GM12878 (cell line): ENCODE measurements around the gene UBE2G2. TPM values are rescaled to one million over a fixed set of nuclear protein-coding genes. Genes with fewer than 3 reads are reported as not detected.

ENCODE experiments used
- ATAC-seq: fragments of 200-7000 bp; cut with Tn5 transposase; 3 replicates; pipeline ENCODE4 v1.9.1; 2020; ENCODE audit warnings: mild to moderate bottlenecking, moderate library complexity
- BruUV-seq: library from RNA; stranded (reverse); fragments of 400-500 nt; replicated peaks from 2 replicates; lab custom pipeline; 2021; lab: Mats Ljungman, UMichigan
- CTCF ChIA-PET: fragments of 300-600 bp; sonication (Branson Sonifier 250); formaldehyde crosslinking; extraction: SDS; loops from one replicate; lab custom pipeline; 2021; ENCODE audit warnings: inconsistent platforms; lab: Yijun Ruan, JAX
- POLR2A ChIA-PET: fragments of 350-600 bp; formaldehyde crosslinking; extraction: SDS; loops from one replicate; lab custom pipeline; 2021; ENCODE audit warnings: inconsistent platforms; lab: Charles Lee
- RAD21 ChIA-PET: fragments of 300-600 bp; sonication (Branson Sonifier 250); formaldehyde crosslinking; loops from one replicate; lab custom pipeline; 2023; ENCODE audit warnings: antibody characterized with exemption; ENCODE audit not compliant: unreplicated experiment; lab: Charles Lee
- SMC1A ChIA-PET: fragments of 300-600 bp; sonication (Branson Sonifier 250); formaldehyde crosslinking; loops from one replicate; lab custom pipeline; 2023; ENCODE audit not compliant: unreplicated experiment, uncharacterized antibody; lab: Charles Lee
- DNase-seq: peaks from one replicate; pipeline ENCODE4 v3.0.0-alpha.2; 2011; ENCODE audit warnings: low read depth, low spot score
- FAIRE-seq: peaks from 3 replicates; lab custom pipeline; 2011; peaks lifted over from hg19 to GRCh38; lab: Jason Lieb, UNC
- H2AFZ ChIP-seq: 2 replicates; pipeline ENCODE4 v1.6.0; 2011; ENCODE audit warnings: low read depth, low read length, control low read depth; ENCODE audit not compliant: control insufficient read depth
- H3K27ac ChIP-seq: 2 replicates; pipeline ENCODE4 v1.5.1; 2011; ENCODE audit warnings: control low read depth; ENCODE audit not compliant: control insufficient read depth, insufficient read depth
- H3K27me3 ChIP-seq, 2 experiments: replicated peaks in 1 of 2; 2 replicates each; pipeline versions ENCODE4 v1.6.0 to v1.6.1; 2011; ENCODE audit warnings: low read length in 1 of 2; ENCODE audit not compliant: control insufficient read depth in 2 of 2, insufficient read depth in 2 of 2
- H3K36me3 ChIP-seq, 2 experiments: 2 replicates each; pipeline ENCODE4 v1.5.1; 2011; ENCODE audit warnings: low read length in 1 of 2; ENCODE audit not compliant: control insufficient read depth in 2 of 2, insufficient read depth in 2 of 2
- H3K4me1 ChIP-seq: 2 replicates; pipeline ENCODE4 v1.6.1; 2011; ENCODE audit warnings: mild to moderate bottlenecking, low read length, moderate library complexity, mixed read lengths; ENCODE audit not compliant: control insufficient read depth, insufficient read depth
- H3K4me2 ChIP-seq: 2 replicates; pipeline ENCODE4 v1.6.0; 2011; ENCODE audit warnings: control low read depth; ENCODE audit not compliant: control insufficient read depth, insufficient read depth
- H3K4me3 ChIP-seq: fragments of 200-600 bp; sonication (generic); 2 replicates; pipeline ENCODE4 v1.5.1; 2016
- H3K79me2 ChIP-seq: 2 replicates; pipeline ENCODE4 v1.6.0; 2011; ENCODE audit warnings: low read length; ENCODE audit not compliant: control insufficient read depth, insufficient read depth
- H3K9ac ChIP-seq: 2 replicates; pipeline ENCODE4 v1.8.0; 2011; ENCODE audit warnings: low read length, control low read depth, mixed read lengths; ENCODE audit not compliant: control insufficient read depth, insufficient read depth
- H3K9me3 ChIP-seq: replicated peaks from 3 replicates; pipeline ENCODE4 v1.5.1; 2011; ENCODE audit warnings: mild to moderate bottlenecking, low read length; ENCODE audit not compliant: control insufficient read depth, insufficient read depth
- H4K20me1 ChIP-seq: 2 replicates; pipeline ENCODE4 v1.6.0; 2011; ENCODE audit not compliant: control insufficient read depth, insufficient read depth
- GABPA ChIP-seq: IDR thresholded peaks from 2 replicates; pipeline ENCODE4 v1.6.1; 2014; ENCODE audit warnings: antibody characterized with exemption, low read depth, mild to moderate bottlenecking, inconsistent platforms
- JUNB ChIP-seq: IDR thresholded peaks from 2 replicates; pipeline ENCODE4 v1.6.1; 2016; ENCODE audit warnings: antibody characterized with exemption, mild to moderate bottlenecking
- MEF2B ChIP-seq: fragments of 450-650 bp; IDR thresholded peaks from 2 replicates; pipeline ENCODE4 v1.6.1; 2018; ENCODE audit warnings: mild to moderate bottlenecking, moderate library complexity; ENCODE audit not compliant: partially characterized antibody, poor library complexity, severe bottlenecking
- NR2C1 ChIP-seq: fragments of 450-650 bp; IDR thresholded peaks from 2 replicates; pipeline ENCODE4 v1.6.1; 2017; ENCODE audit warnings: antibody characterized with exemption, mild to moderate bottlenecking, moderate library complexity
- PAX5 ChIP-seq: IDR thresholded peaks from 2 replicates; pipeline ENCODE4 v1.6.1; 2011; ENCODE audit warnings: low read depth, low read length, borderline replicate concordance
- SMAD5 ChIP-seq: IDR thresholded peaks from 2 replicates; pipeline ENCODE4 v1.6.1; 2016; ENCODE audit warnings: antibody characterized with exemption, low read depth
- TBL1XR1 ChIP-seq: IDR thresholded peaks from 2 replicates; pipeline ENCODE4 v1.6.1; 2012; ENCODE audit warnings: low read depth, low read length, improper control_type of control experiment
- USF2 ChIP-seq: IDR thresholded peaks from 2 replicates; pipeline ENCODE4 v1.6.1; 2011; ENCODE audit warnings: low read depth, low read length, improper control_type of control experiment, borderline replicate concordance
- WGBS: methylation state at CpG from one replicate; pipeline ENCODE4 v1.1.6; 2016; ENCODE audit warnings: low lambda C conversion rate; ENCODE audit not compliant: insufficient replicate concordance, insufficient coverage; ENCODE audit errors: missing lambda C conversion rate; 5-methylcytosine and 5-hydroxymethylcytosine counted together
- in situ Hi-C: fragments of 300-500 bp; cut with MboI; formaldehyde crosslinking; loops from 9 replicates; pipeline ENCODE4 v1.14.3; 2018; ENCODE audit warnings: mixed read lengths
- intact Hi-C: fragments of 100-400 bp; cut with micrococcal nuclease; formaldehyde crosslinking; loops from one replicate; pipeline ENCODE4 v1.14.2; 2022; ENCODE audit not compliant: unreplicated experiment
- polyA plus RNA-seq, 11 experiments: library from polyadenylated mRNA; depleted of rRNA in 4 of 11; unstranded in 6 of 11; stranded (reverse) in 5 of 11; fragments of >200 nt; fragmentation: Nextera tagmentation in 4 of 11; fragmentation: Illumina TruSeq in 1 of 11; extraction: Ambion mirVana in 4 of 11; extraction: Trizol in 1 of 11; gene quantifications; 1 replicate in 1 of 11; 2 replicates in 10 of 11; pipeline versions ENCODE4 v1.2.1 to v1.2.3, GENCODE V29; 2011 to 2016; ENCODE audit warnings: inconsistent platforms in 2 of 11, missing spikeins in 2 of 11, low read depth in 1 of 11
- total RNA-seq, 4 experiments: library from RNA; depleted of rRNA in 3 of 4; stranded (reverse); fragments of >200 nt in 3 of 4; fragmentation: Illumina TruSeq in 1 of 4; extraction: Trizol in 1 of 4; gene quantifications; 2 replicates each; pipeline versions ENCODE4 v1.2.1 to v1.2.3, GENCODE V29; 2013 to 2021
- TF ChIP-seq, protein P1 (sequence below): fragments of 450-650 bp; IDR thresholded peaks from 2 replicates; pipeline ENCODE4 v1.6.1; 2016; ENCODE audit warnings: mild to moderate bottlenecking, moderate library complexity, borderline replicate concordance
- TF ChIP-seq, protein P2 (sequence below): IDR thresholded peaks from 2 replicates; pipeline ENCODE4 v1.6.1; 2011; ENCODE audit warnings: low read depth, mild to moderate bottlenecking, low read length, moderate library complexity, borderline replicate concordance; ENCODE audit errors: extremely low read depth

UBE2G2 gene
- total and polyA plus RNA-seq, 10 of the 15 experiments (the other 5 are each of a cell fraction or from before 2014, with no cell fraction given): 27.0 to 139 (median 75.9) TPM

DNA sequence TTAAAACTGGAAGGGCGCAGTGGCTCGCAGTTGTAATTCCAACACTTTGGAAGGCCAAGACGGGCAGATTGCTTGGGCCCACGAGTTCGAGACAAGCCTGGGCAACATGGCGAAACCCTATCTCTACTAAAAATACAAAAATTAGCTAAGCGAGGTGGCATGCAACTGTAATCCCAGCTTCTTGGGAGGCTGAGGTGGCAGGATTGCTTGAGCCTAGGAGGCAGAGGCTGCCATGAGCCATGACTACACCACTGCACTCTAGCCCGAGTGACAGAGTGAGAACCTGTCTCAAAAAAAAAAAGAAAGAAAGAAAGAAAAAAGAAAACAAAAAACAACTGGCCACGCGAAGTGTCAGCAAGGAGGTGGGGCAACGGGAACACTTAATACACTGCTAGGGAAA is 6.3 kb downstream of the UBE2G2 start (continued):
- TF ChIP-seq, protein P1, sequence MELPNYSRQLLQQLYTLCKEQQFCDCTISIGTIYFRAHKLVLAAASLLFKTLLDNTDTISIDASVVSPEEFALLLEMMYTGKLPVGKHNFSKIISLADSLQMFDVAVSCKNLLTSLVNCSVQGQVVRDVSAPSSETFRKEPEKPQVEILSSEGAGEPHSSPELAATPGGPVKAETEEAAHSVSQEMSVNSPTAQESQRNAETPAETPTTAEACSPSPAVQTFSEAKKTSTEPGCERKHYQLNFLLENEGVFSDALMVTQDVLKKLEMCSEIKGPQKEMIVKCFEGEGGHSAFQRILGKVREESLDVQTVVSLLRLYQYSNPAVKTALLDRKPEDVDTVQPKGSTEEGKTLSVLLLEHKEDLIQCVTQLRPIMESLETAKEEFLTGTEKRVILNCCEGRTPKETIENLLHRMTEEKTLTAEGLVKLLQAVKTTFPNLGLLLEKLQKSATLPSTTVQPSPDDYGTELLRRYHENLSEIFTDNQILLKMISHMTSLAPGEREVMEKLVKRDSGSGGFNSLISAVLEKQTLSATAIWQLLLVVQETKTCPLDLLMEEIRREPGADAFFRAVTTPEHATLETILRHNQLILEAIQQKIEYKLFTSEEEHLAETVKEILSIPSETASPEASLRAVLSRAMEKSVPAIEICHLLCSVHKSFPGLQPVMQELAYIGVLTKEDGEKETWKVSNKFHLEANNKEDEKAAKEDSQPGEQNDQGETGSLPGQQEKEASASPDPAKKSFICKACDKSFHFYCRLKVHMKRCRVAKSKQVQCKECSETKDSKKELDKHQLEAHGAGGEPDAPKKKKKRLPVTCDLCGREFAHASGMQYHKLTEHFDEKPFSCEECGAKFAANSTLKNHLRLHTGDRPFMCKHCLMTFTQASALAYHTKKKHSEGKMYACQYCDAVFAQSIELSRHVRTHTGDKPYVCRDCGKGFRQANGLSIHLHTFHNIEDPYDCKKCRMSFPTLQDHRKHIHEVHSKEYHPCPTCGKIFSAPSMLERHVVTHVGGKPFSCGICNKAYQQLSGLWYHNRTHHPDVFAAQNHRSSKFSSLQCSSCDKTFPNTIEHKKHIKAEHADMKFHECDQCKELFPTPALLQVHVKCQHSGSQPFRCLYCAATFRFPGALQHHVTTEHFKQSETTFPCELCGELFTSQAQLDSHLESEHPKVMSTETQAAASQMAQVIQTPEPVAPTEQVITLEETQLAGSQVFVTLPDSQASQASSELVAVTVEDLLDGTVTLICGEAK: no peak
- TF ChIP-seq SMAD5: no peak

GRCh38 chr21:44793592-44794374 is 7.8 kb downstream of the UBE2G2 start:
- SMC1A ChIA-PET: interaction anchor here (0.8 to 1.6 kb wide), 18 partner anchors 10 to 314 kb away, joined by 3 to 14 read pairs (median 4); partner anchors contain the start of gene PTTG1IP
- Histone ChIP-seq H3K27me3 (no peaks in the 10 kb centered on the region), H2AFZ (no peak overlapping the region), H3K36me3 (peaks cover 5 to 8% of the 10 kb centered on the region in 2 experiments; a peak in 3 of 4 replicates), H4K20me1 (no peaks in the 10 kb centered on the region), H3K4me1 (peaks cover 19% of the 10 kb centered on the region), H3K27ac (no peak overlapping the region), H3K4me3 (no peak overlapping the region), H3K9me3 (no peaks in the 10 kb centered on the region), H3K9ac (no peak overlapping the region), H3K4me2 (peak overlapping the region; percentile 41; the same call in 1 of the 2 replicates), H3K79me2 (peaks cover 56% of the 10 kb centered on the region)
- POLR2A ChIA-PET: interaction anchor here (0.6 to 1.4 kb wide), 3 partner anchors 81 to 133 kb away, joined by 4 to 6 read pairs (median 4); no protein-coding TSS in a partner anchor
- WGBS: 17% methylated on average over 4 of the region's 4 CpGs
- FAIRE-seq: no peak
- intact Hi-C loops: loop anchor here (1.0 kb wide), 1 partner anchor 283 kb away; no protein-coding TSS in a partner anchor
- CTCF ChIA-PET: interaction anchor here (0.7 to 3.2 kb wide), 46 partner anchors 8 to 780 kb away, joined by 3 to 37 read pairs (median 4); partner anchors contain the start of genes CFAP410, PTTG1IP, TSPEAR and UBE2G2
- in situ Hi-C loops: loop anchor here (5.0 kb wide), 1 partner anchor 286 kb away; no protein-coding TSS in a partner anchor
- peak; percentile 12 for ATAC-seq
- no peak for DNase-seq
- RAD21 ChIA-PET: interaction anchor here (0.6 to 2.7 kb wide), 21 partner anchors 8 to 780 kb away, joined by 3 to 17 read pairs (median 4); partner anchors contain the start of genes SUMO3 and UBE2G2
- BruUV-seq: no TSS peak
- TF ChIP-seq PAX5: no peak
- TF ChIP-seq GABPA: no peak
- TF ChIP-seq, protein P1: no peak
- TF ChIP-seq, protein P2, sequence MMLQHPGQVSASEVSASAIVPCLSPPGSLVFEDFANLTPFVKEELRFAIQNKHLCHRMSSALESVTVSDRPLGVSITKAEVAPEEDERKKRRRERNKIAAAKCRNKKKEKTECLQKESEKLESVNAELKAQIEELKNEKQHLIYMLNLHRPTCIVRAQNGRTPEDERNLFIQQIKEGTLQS: no peak
- no peak for TF ChIP-seq MEF2B
- TF ChIP-seq TBL1XR1: no peak
- TF ChIP-seq NR2C1: no peak
- TF ChIP-seq USF2: no peak
- no peak for TF ChIP-seq JUNB
